Measurements from ENCODE around the gene FASTKD3.

The FASTKD3 gene

GRCh38 chr5:7844901-7845300 lies 23.9 kb downstream of the FASTKD3 start:
- no peak for DNase-seq
- Mint-ChIP-seq H3K27ac (peak overlapping the region; percentile 34), H3K4me1 (peaks cover 36% of the 10 kb centered on the region), H3K36me3 (ENCODE audit: low read depth) (peaks cover 5% of the 10 kb centered on the region), H3K9me3 (peaks cover 12% of the 10 kb centered on the region), H3K4me3 (peak overlapping the region; percentile 7), H3K27me3 (ENCODE audit: low read depth, poor library complexity) (peaks cover 6% of the 10 kb centered on the region)
- TF ChIP-seq CTCF (IDR thresholded peaks at IDR 0.05), result no peak

GRCh38 chr5:7842531-7842930 lies 26.3 kb downstream of the FASTKD3 start:
- Mint-ChIP-seq H3K9me3 (peaks cover 12% of the 10 kb centered on the region), H3K27me3 (ENCODE audit: low read depth, poor library complexity) (peaks cover 6% of the 10 kb centered on the region), H3K4me1 (peaks cover 15% of the 10 kb centered on the region), H3K4me3 (no peak overlapping the region), H3K36me3 (ENCODE audit: low read depth) (peaks cover 5% of the 10 kb centered on the region), H3K27ac (no peak overlapping the region)
- no peak for TF ChIP-seq CTCF (IDR thresholded peaks at IDR 0.05)
- DNase-seq, result no peak

GRCh38 chr5:7837403-7837802 lies 31.4 kb downstream of the FASTKD3 start:
- Mint-ChIP-seq H3K9me3 (peaks cover 12% of the 10 kb centered on the region), H3K27ac (no peak overlapping the region), H3K4me3 (no peak overlapping the region), H3K4me1 (peaks cover 6% of the 10 kb centered on the region), H3K36me3 (ENCODE audit: low read depth) (peaks cover 5% of the 10 kb centered on the region), H3K27me3 (ENCODE audit: low read depth, poor library complexity) (no peaks in the 10 kb centered on the region)
- DNase-seq, result no peak
- no peak for TF ChIP-seq CTCF (IDR thresholded peaks at IDR 0.05)

- DNase-seq, result no peak
- Mint-ChIP-seq H3K27me3 (ENCODE audit: low read depth, poor library complexity) (no peaks in the 10 kb centered on the region), H3K27ac (no peak overlapping the region), H3K36me3 (ENCODE audit: low read depth) (no peaks in the 10 kb centered on the region), H3K9me3 (no peaks in the 10 kb centered on the region), H3K4me1 (peaks cover 6% of the 10 kb centered on the region), H3K4me3 (no peak overlapping the region)
- no peak for TF ChIP-seq CTCF (IDR thresholded peaks at IDR 0.05)
These were observed 33.8 kb downstream of the FASTKD3 start for GRCh38 chr5:7834982-7835381.

GRCh38 chr5:7828269-7828668 lies 40.6 kb downstream of the FASTKD3 start:
- no peak for TF ChIP-seq CTCF (IDR thresholded peaks at IDR 0.05)
- Mint-ChIP-seq H3K9me3 (no peaks in the 10 kb centered on the region), H3K4me1 (peaks cover 36% of the 10 kb centered on the region), H3K27ac (no peak overlapping the region), H3K27me3 (ENCODE audit: low read depth, poor library complexity) (no peaks in the 10 kb centered on the region), H3K36me3 (ENCODE audit: low read depth) (peaks cover 33% of the 10 kb centered on the region), H3K4me3 (no peak overlapping the region)
- DNase-seq, result no peak

- no peak overlapping the region for H3K27ac Mint-ChIP-seq
- no peaks in the 10 kb centered on the region for H3K9me3 Mint-ChIP-seq
- no peak for TF ChIP-seq CTCF (IDR thresholded peaks at IDR 0.05)
- no peak for DNase-seq
- peaks cover 41% of the 10 kb centered on the region for H3K4me1 Mint-ChIP-seq
- peaks cover 40% of the 10 kb centered on the region for H3K36me3 Mint-ChIP-seq (ENCODE audit: low read depth)
- H3K27me3 Mint-ChIP-seq (ENCODE audit: low read depth, poor library complexity), result no peaks in the 10 kb centered on the region
- H3K4me3 Mint-ChIP-seq, result no peak overlapping the region
These were observed 41.2 kb downstream of the FASTKD3 start for GRCh38 chr5:7827610-7828009.

All from nephron progenitor cell (in vitro differentiated cells).